Measurements from ENCODE around the gene JOSD2. TPM values are rescaled to one million over a fixed set of nuclear protein-coding genes. Genes with fewer than 3 reads are reported as not detected.

Gene JOSD2
- total and polyA plus RNA-seq, 9 of the 15 experiments (the other 6 are each of a cell fraction or from before 2014, with no cell fraction given): 0.06 to 14.4 (median 3.1) TPM

GRCh38 chr19:50479761-50480251 is 31.2 kb downstream of the JOSD2 start:
- Histone ChIP-seq H3K4me2 (ENCODE audit: insufficient read depth, low read length) (no peak overlapping the region), H2AFZ (ENCODE audit: low read depth, low read length) (no peak overlapping the region), H3K27me3 (ENCODE audit: control insufficient read depth in 2 of 2, insufficient read depth in 2 of 2, low read length in 2 of 2) (no peaks in the 10 kb centered on the region; a peak in 1 of 5 replicates), H3K36me3 (ENCODE audit: control insufficient read depth, insufficient read depth, low read length) (peaks cover 53% of the 10 kb centered on the region; the same call in 2 of the 3 replicates), H3K4me1 (replicated peaks in 1 of 2; ENCODE audit: control insufficient read depth in 2 of 2, insufficient read depth in 2 of 2, low read length in 2 of 2) (peaks cover 5 to 56% of the 10 kb centered on the region in 2 experiments; a peak in 4 of 5 replicates), H3K9me1 (ENCODE audit: control insufficient read depth, insufficient read depth, low read length) (no peaks in the 10 kb centered on the region), H3K79me2 (ENCODE audit: control insufficient read depth, insufficient read depth, low read length) (peaks cover 25% of the 10 kb centered on the region), H3K27ac (ENCODE audit: extremely low read depth, low read depth, low read length) (no peak overlapping the region), H3K4me3 (no peak overlapping the region), H4K20me1 (replicated peaks; ENCODE audit: control insufficient read depth, insufficient read depth, low read length) (peaks cover 7% of the 10 kb centered on the region; the same call in 1 of the 2 replicates), H3K9me3 (replicated peaks; ENCODE audit: control insufficient read depth, insufficient read depth, low read depth, low read length) (no peaks in the 10 kb centered on the region), H3K9ac (ENCODE audit: insufficient read depth in 1 of 2, low read depth in 2 of 2, low read length in 2 of 2) (no peak overlapping the region)
- ChIA-PET POLR2A (interaction anchor here (0.6 kb wide), 1 partner anchor 11 kb away, joined by 3 read pairs; no protein-coding TSS in a partner anchor), CTCF (ENCODE audit: low intra/inter-chr PET ratio) (interaction anchor here (0.6 to 1.5 kb wide), 6 partner anchors 16 to 314 kb away, joined by 3 to 9 read pairs (median 4); no protein-coding TSS in a partner anchor)
- no peak for DNase-seq (ENCODE audit: extremely low read depth in 1 of 4, low spot score in 3 of 4)
- in situ Hi-C loops (cut with MboI) (no loop called here), intact Hi-C loops (cut with micrococcal nuclease) (no loop called here)
- no peak for FAIRE-seq
- no peak for ATAC-seq
- BruUV-seq (replicated peaks): no TSS peak
- TF ChIP-seq ZNF395 (CRISPR knock-in tag; IDR thresholded peaks at IDR 0.05) (no peak), ZNF124 (CRISPR knock-in tag; IDR thresholded peaks at IDR 0.05) (0 out of 2 replicates have a peak, but pooled peaks have one; percentile 14)
- 53% methylated on average over 11 of the region's 16 CpGs for WGBS (ENCODE audit: insufficient coverage, low coverage, missing lambda C conversion rate)
